ENCODE measurements around the gene LAMA2.

DNA sequence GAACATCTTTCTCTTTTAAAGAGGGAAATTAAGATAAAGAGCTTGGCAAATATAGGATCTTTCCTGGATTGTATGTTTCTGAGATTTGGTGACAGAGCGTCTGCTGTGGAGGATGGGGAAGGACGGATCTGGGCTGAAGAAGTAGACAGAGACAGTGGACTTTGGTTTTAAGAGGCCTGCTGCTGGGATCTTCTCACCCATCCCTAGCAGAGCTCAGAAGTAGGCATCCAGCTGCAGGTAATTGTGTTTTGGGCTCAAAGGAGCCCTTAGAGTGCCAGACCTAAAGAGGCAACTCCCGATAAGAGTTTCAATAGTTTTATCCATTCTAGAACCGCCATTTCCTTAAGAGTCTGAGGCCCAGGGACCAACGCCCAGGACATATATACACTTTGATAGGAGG lies 20.8 kb downstream of the LAMA2 start:
- TF ChIP-seq, protein P1, sequence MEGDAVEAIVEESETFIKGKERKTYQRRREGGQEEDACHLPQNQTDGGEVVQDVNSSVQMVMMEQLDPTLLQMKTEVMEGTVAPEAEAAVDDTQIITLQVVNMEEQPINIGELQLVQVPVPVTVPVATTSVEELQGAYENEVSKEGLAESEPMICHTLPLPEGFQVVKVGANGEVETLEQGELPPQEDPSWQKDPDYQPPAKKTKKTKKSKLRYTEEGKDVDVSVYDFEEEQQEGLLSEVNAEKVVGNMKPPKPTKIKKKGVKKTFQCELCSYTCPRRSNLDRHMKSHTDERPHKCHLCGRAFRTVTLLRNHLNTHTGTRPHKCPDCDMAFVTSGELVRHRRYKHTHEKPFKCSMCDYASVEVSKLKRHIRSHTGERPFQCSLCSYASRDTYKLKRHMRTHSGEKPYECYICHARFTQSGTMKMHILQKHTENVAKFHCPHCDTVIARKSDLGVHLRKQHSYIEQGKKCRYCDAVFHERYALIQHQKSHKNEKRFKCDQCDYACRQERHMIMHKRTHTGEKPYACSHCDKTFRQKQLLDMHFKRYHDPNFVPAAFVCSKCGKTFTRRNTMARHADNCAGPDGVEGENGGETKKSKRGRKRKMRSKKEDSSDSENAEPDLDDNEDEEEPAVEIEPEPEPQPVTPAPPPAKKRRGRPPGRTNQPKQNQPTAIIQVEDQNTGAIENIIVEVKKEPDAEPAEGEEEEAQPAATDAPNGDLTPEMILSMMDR (IDR thresholded peaks at IDR 0.05), result no peak
- no peak for TF ChIP-seq POLR2A (IDR thresholded peaks at IDR 0.05)
